AG04450 (cell line): ENCODE measurements around the gene CDCA7L. TPM values are rescaled to one million over a fixed set of nuclear protein-coding genes. Genes with fewer than 3 reads are reported as not detected.

Experiments used
- CTCF ChIA-PET: fragments of 300-600, 350-600 bp; formaldehyde crosslinking; extraction: SDS; loops from one replicate; lab custom pipeline; 2022; ENCODE audit warnings: antibody characterized with exemption, inconsistent platforms; lab: Charles Lee
- POLR2A ChIA-PET: fragments of 350-600 bp; formaldehyde crosslinking; extraction: SDS; loops from one replicate; lab custom pipeline; 2021; ENCODE audit warnings: antibody characterized with exemption, inconsistent platforms; lab: Yijun Ruan, JAX
- DNase-seq: peaks from one replicate; pipeline ENCODE4 v3.0.0-alpha.2; 2011; ENCODE audit warnings: low read depth, low spot score
- H3K27ac ChIP-seq: one replicate; pipeline ENCODE4 v1.5.1; 2012; ENCODE audit warnings: low read depth, low read length, control low read depth
- H3K27me3 ChIP-seq: one replicate; pipeline ENCODE4 v1.6.0; 2012; ENCODE audit warnings: low read length; ENCODE audit not compliant: control insufficient read depth, insufficient read depth
- H3K4me3 ChIP-seq: 2 replicates; pipeline ENCODE4 v1.5.1; 2011; ENCODE audit warnings: mild to moderate bottlenecking, low read depth, low read length, control low read depth
- H3K9me3 ChIP-seq: 2 replicates; pipeline ENCODE4 v1.5.1; 2012; ENCODE audit warnings: low read length; ENCODE audit not compliant: control insufficient read depth, insufficient read depth
- polyA plus RNA-seq: library from polyadenylated mRNA; depleted of rRNA; stranded (reverse); fragments of >200 nt; gene quantifications from 2 replicates; pipeline ENCODE4 v1.2.3, GENCODE V29; 2011
- TF ChIP-seq, protein P1 (sequence below): IDR thresholded peaks from 2 replicates; pipeline ENCODE4 v1.5.1; 2011; ENCODE audit warnings: low read depth, low read length, control low read depth, inconsistent platforms

Gene CDCA7L
- polyA plus RNA-seq, 1 experiment: 28.1 TPM

DNA sequence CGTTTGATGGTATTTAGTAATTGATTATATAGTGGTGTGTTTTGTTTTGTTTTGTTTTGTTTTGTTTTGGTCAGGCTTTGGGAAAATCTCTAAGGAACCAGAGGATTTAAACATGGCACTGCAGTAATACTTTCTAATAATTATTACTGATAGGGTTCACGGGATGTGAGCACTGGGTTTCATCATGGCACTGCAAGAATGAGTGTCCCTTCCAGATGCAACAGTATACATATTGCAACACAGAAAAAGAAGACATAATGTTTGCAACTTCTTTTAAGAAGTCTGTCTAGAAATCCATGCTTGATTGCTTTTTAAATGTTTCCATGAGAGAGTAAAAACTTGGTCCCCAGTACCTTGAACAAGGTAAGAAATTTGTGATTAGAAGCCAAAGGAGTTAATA, 2.2 kb upstream of the CDCA7L start:
- CTCF ChIA-PET: no interaction called here
- POLR2A ChIA-PET: no interaction called here
- Histone ChIP-seq H3K27me3 (no peaks in the 10 kb centered on the region), H3K27ac (no peak overlapping the region), H3K9me3 (no peaks in the 10 kb centered on the region), H3K4me3 (no peak overlapping the region)
- no peak for DNase-seq
- TF ChIP-seq, protein P1, sequence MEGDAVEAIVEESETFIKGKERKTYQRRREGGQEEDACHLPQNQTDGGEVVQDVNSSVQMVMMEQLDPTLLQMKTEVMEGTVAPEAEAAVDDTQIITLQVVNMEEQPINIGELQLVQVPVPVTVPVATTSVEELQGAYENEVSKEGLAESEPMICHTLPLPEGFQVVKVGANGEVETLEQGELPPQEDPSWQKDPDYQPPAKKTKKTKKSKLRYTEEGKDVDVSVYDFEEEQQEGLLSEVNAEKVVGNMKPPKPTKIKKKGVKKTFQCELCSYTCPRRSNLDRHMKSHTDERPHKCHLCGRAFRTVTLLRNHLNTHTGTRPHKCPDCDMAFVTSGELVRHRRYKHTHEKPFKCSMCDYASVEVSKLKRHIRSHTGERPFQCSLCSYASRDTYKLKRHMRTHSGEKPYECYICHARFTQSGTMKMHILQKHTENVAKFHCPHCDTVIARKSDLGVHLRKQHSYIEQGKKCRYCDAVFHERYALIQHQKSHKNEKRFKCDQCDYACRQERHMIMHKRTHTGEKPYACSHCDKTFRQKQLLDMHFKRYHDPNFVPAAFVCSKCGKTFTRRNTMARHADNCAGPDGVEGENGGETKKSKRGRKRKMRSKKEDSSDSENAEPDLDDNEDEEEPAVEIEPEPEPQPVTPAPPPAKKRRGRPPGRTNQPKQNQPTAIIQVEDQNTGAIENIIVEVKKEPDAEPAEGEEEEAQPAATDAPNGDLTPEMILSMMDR: no peak

GRCh38 chr7:21947056-21947455, 1.4 kb upstream of the CDCA7L start:
- no peaks in the 10 kb centered on the region for H3K27me3 ChIP-seq
- H3K4me3 ChIP-seq: no peak overlapping the region
- no peaks in the 10 kb centered on the region for H3K9me3 ChIP-seq
- DNase-seq: no peak
- H3K27ac ChIP-seq: no peak overlapping the region
- TF ChIP-seq, protein P1: no peak
- ChIA-PET CTCF (no interaction called here), POLR2A (no interaction called here)

DNA sequence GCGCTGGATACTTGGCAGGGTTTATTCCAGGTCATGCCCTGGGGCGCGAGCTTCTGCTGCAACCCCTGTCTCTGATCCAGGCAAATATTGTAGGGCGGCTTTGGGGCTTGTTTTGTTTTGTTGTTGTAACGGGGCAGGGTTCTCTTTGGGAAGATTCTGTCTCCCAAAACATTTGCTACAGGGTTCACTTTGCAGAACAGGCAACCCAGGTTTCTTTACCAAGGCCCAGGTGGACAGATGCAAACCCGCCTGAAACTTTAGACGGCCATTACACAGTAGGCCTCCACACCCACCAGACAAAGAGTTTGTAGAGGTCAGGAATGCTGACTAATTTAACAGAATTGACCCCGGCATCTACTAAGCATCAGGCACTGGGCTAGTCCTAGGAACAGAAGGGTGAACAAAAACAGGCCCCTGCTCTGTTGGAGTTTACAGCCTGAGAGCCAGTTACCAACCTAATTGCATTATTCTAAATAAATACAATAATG, 567 bp upstream of the CDCA7L start:
- H3K9me3 ChIP-seq: no peaks in the 10 kb centered on the region
- H3K27me3 ChIP-seq: no peaks in the 10 kb centered on the region
- DNase-seq: no peak
- H3K27ac ChIP-seq: peak overlapping the region; percentile 34
- TF ChIP-seq, protein P1: no peak
- H3K4me3 ChIP-seq: peak overlapping the region; percentile 80
- ChIA-PET POLR2A (interaction anchor here (1.5 kb wide), 2 partner anchors 8 to 519 kb away, joined by 7 to 11 read pairs; partner anchors contain the start of gene SP4), CTCF (no interaction called here)

- TF ChIP-seq, protein P1: no peak
These were observed 864 bp downstream of the CDCA7L start for GRCh38 chr7:21944616-21945453.

DNA sequence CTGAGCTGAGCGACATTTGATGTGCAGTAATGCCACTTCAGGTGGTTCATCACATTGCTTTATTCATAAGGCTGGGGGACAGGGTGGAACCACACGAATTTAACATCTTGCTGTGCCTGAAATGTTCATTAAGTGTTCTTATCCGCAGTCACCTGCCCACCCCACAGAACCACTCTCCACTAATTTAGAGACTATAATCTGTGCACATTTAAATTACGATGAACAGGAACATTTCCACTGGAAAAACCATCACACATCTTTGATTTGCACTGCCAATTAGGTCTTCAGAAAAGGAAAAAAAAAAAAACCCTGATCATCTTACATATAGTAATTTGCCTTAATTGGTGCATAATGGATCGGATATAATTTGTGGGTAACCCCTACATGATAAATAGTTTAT, 2.3 kb downstream of the CDCA7L start:
- Histone ChIP-seq H3K4me3 (no peak overlapping the region), H3K27ac (no peak overlapping the region), H3K9me3 (no peaks in the 10 kb centered on the region), H3K27me3 (no peaks in the 10 kb centered on the region)
- DNase-seq: no peak
- TF ChIP-seq, protein P1: no peak
- CTCF ChIA-PET: interaction anchor here (0.8 kb wide), 1 partner anchor 59 kb away, joined by 3 read pairs; no protein-coding TSS in a partner anchor
- POLR2A ChIA-PET: no interaction called here

More at GRCh38 chr7:21944616-21945453, 864 bp downstream of the CDCA7L start:
- ChIA-PET CTCF (interaction anchor here (0.7 to 0.9 kb wide), 2 partner anchors 20 to 57 kb away, joined by 3 read pairs; no protein-coding TSS in a partner anchor), POLR2A (interaction anchor here (0.5 to 1.5 kb wide), 4 partner anchors 10 to 517 kb away, joined by 3 to 11 read pairs (median 6); partner anchors contain the start of gene SP4)
- H3K27me3 ChIP-seq: no peaks in the 10 kb centered on the region
- peak overlapping the region; percentile 80 for H3K4me3 ChIP-seq
- H3K9me3 ChIP-seq: no peaks in the 10 kb centered on the region
- peak overlapping the region; percentile 0 for H3K27ac ChIP-seq
- no peak for DNase-seq
